ENCODE results near the gene PSAPL1. TPM values are rescaled to one million over a fixed set of nuclear protein-coding genes. Genes with fewer than 3 reads are reported as not detected.

The PSAPL1 gene
- polyA plus RNA-seq, 1 donor from 2014 or later, result not detected

GRCh38 chr4:7430368-7430964 lies 4.3 kb downstream of the PSAPL1 start:
- Histone ChIP-seq H3K9ac (ENCODE audit: low read length) (no peak overlapping the region), H3K27ac (ENCODE audit: low read length) (no peak overlapping the region), H3K9me3 (ENCODE audit: low read length) (no peaks in the 10 kb centered on the region), H3K27me3 (ENCODE audit: insufficient read depth, low read depth, low read length) (no peaks in the 10 kb centered on the region), H3K36me3 (ENCODE audit: insufficient read depth, low read length) (no peaks in the 10 kb centered on the region), H2AFZ (ENCODE audit: low read depth, low read length) (no peak overlapping the region), H4K20me1 (ENCODE audit: insufficient read depth) (no peaks in the 10 kb centered on the region), H3K9me2 (ENCODE audit: insufficient read depth, low read length) (no peaks in the 10 kb centered on the region), H3K79me2 (replicated peaks; ENCODE audit: insufficient read depth, low read length) (no peaks in the 10 kb centered on the region), H3F3A (ENCODE audit: insufficient read depth, low read length, poor library complexity, severe bottlenecking) (no peaks in the 10 kb centered on the region), H3K4me2 (ENCODE audit: low read length) (no peak overlapping the region), H3K4me3 (ENCODE audit: low read length) (no peak overlapping the region)
- TF ChIP-seq EP300 (conservative IDR thresholded peaks at IDR 0.05; ENCODE audit: poor library complexity, severe bottlenecking) (no peak), SMC3 (conservative IDR thresholded peaks at IDR 0.05; ENCODE audit: poor library complexity) (no peak), CTCF (IDR thresholded peaks at IDR 0.05; ENCODE audit: poor library complexity, severe bottlenecking) (no peak), RAD21 (conservative IDR thresholded peaks at IDR 0.05) (no peak), POLR2AphosphoS5 (IDR thresholded peaks at IDR 0.05) (no peak), TAF1 (IDR thresholded peaks at IDR 0.05; ENCODE audit: low read depth) (no peak), REST (IDR thresholded peaks at IDR 0.05; ENCODE audit: borderline replicate concordance) (no peak), EZH2 (IDR thresholded peaks at IDR 0.05; ENCODE audit: borderline replicate concordance, insufficient read depth, low read length, poor library complexity, severe bottlenecking) (no peak), MXI1 (conservative IDR thresholded peaks at IDR 0.05; ENCODE audit: poor library complexity, severe bottlenecking) (no peak)

- Histone ChIP-seq H2AFZ (ENCODE audit: low read depth, low read length) (no peak overlapping the region), H4K20me1 (ENCODE audit: insufficient read depth) (no peaks in the 10 kb centered on the region), H3K27me3 (ENCODE audit: insufficient read depth, low read depth, low read length) (no peaks in the 10 kb centered on the region), H3K36me3 (ENCODE audit: insufficient read depth, low read length) (no peaks in the 10 kb centered on the region), H3K4me3 (ENCODE audit: low read length) (no peak overlapping the region), H3K9ac (ENCODE audit: low read length) (no peak overlapping the region), H3K9me3 (ENCODE audit: low read length) (no peaks in the 10 kb centered on the region), H3F3A (ENCODE audit: insufficient read depth, low read length, poor library complexity, severe bottlenecking) (no peaks in the 10 kb centered on the region), H3K4me2 (ENCODE audit: low read length) (no peak overlapping the region), H3K27ac (ENCODE audit: low read length) (no peak overlapping the region), H3K9me2 (ENCODE audit: insufficient read depth, low read length) (no peaks in the 10 kb centered on the region), H3K79me2 (replicated peaks; ENCODE audit: insufficient read depth, low read length) (no peaks in the 10 kb centered on the region)
- TF ChIP-seq TAF1 (IDR thresholded peaks at IDR 0.05; ENCODE audit: low read depth) (no peak), EP300 (conservative IDR thresholded peaks at IDR 0.05; ENCODE audit: poor library complexity, severe bottlenecking) (no peak), POLR2AphosphoS5 (IDR thresholded peaks at IDR 0.05) (no peak), RAD21 (conservative IDR thresholded peaks at IDR 0.05) (no peak), SMC3 (conservative IDR thresholded peaks at IDR 0.05; ENCODE audit: poor library complexity) (no peak), REST (IDR thresholded peaks at IDR 0.05; ENCODE audit: borderline replicate concordance) (no peak), EZH2 (IDR thresholded peaks at IDR 0.05; ENCODE audit: borderline replicate concordance, insufficient read depth, low read length, poor library complexity, severe bottlenecking) (no peak), CTCF (IDR thresholded peaks at IDR 0.05; ENCODE audit: poor library complexity, severe bottlenecking) (no peak), MXI1 (conservative IDR thresholded peaks at IDR 0.05; ENCODE audit: poor library complexity, severe bottlenecking) (no peak)
These were observed 5.1 kb downstream of the PSAPL1 start for GRCh38 chr4:7429601-7430078.
